ENCODE data around the gene KRT35.

DNA sequence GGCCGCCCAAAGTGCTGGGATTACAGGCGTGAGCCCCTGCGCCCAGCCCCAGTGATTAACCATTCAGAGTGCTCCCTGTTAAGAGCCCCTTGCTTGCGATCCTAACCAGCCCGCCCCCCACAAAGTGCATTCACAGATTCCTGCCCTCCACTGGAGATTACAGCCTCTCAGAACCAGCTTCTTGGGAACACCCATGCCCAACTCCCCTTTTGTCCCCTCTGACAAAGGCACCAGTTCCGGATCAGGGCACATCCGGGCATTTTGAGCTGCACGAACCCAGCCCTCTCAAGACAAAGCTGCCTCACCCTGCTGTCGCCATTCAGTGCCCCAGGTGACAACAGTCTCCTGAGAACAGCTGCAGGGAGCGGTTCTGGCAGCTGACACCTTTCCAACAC is 48.0 kb upstream of the KRT35 start:
- no peak for TF ChIP-seq GATA2 (IDR thresholded peaks at IDR 0.05; ENCODE audit: low read depth, low read length)
- no peak for TF ChIP-seq GATA3 (IDR thresholded peaks at IDR 0.05; ENCODE audit: low read depth, low read length)

Data from SH-SY5Y (cell line).